ENCODE measurements around the gene GDPD5. TPM values are rescaled to one million over a fixed set of nuclear protein-coding genes. Genes with fewer than 3 reads are reported as not detected.

The GDPD5 gene
- total and polyA plus RNA-seq, 9 of the 15 experiments (the other 6 are each of a cell fraction or from before 2014, with no cell fraction given) = 0.32 to 27.3 (median 8.0) TPM

DNA sequence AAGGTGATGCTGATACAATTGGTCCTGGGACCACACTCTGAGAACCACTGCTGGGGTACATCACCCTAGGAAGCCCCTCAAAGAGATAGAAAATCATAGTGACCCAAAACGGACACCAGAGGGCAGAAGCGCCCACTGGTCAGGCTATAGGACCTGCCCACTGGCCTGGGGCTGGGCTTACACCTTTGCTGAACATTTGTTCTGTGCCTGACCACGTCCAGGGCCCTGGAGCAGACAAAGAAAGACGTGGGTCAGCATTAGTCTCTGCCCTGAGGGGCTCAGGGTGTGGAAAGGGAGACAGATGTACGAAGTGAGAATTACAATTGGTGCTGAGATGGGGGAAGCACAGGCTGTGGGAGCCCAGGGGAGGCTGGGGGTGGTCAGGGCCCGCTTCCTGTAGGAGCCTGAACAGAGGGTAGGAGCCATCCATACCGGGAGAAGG, 21.9 kb upstream of the GDPD5 start (continued):
- TF ChIP-seq ETV6 (IDR thresholded peaks at IDR 0.05; ENCODE audit: borderline replicate concordance in 1 of 2, low read depth in 2 of 2, low read length in 1 of 2) (no peak), ETV6 (CRISPR knock-in tag; IDR thresholded peaks at IDR 0.05; ENCODE audit: borderline replicate concordance) (no peak), ZBED1 (IDR thresholded peaks at IDR 0.05) (no peak), BHLHE40 (IDR thresholded peaks at IDR 0.05; ENCODE audit: low read length) (no peak), TBP (optimal IDR thresholded peaks at IDR 0.05; ENCODE audit: low read depth, low read length) (no peak), SP2 (IDR thresholded peaks at IDR 0.05; ENCODE audit: extremely low read depth, low read depth, low read length, poor library complexity, severe bottlenecking) (no peak), POLR2B (IDR thresholded peaks at IDR 0.05; ENCODE audit: low read depth, partially characterized antibody) (no peak), PML (IDR thresholded peaks at IDR 0.05; ENCODE audit: low read length) (no peak), ZNF354B (CRISPR knock-in tag; IDR thresholded peaks at IDR 0.05) (no peak), HDAC6 (IDR thresholded peaks at IDR 0.05; ENCODE audit: low read depth, low read length) (no peak), ZNF324 (CRISPR knock-in tag; IDR thresholded peaks at IDR 0.05) (no peak), RBM14 (IDR thresholded peaks at IDR 0.05; ENCODE audit: borderline replicate concordance, insufficient read depth, low read depth, low read length) (no peak), TEAD2 (tag; IDR thresholded peaks at IDR 0.05) (no peak), SP1 (CRISPR knock-in tag; IDR thresholded peaks at IDR 0.05) (no peak)
- TF ChIP-seq, protein P1, sequence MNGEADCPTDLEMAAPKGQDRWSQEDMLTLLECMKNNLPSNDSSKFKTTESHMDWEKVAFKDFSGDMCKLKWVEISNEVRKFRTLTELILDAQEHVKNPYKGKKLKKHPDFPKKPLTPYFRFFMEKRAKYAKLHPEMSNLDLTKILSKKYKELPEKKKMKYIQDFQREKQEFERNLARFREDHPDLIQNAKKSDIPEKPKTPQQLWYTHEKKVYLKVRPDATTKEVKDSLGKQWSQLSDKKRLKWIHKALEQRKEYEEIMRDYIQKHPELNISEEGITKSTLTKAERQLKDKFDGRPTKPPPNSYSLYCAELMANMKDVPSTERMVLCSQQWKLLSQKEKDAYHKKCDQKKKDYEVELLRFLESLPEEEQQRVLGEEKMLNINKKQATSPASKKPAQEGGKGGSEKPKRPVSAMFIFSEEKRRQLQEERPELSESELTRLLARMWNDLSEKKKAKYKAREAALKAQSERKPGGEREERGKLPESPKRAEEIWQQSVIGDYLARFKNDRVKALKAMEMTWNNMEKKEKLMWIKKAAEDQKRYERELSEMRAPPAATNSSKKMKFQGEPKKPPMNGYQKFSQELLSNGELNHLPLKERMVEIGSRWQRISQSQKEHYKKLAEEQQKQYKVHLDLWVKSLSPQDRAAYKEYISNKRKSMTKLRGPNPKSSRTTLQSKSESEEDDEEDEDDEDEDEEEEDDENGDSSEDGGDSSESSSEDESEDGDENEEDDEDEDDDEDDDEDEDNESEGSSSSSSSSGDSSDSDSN (IDR thresholded peaks at IDR 0.05; ENCODE audit: borderline replicate concordance in 1 of 2, low read depth in 2 of 2, low read length in 2 of 2) = no peak
- TF ChIP-seq, protein P2, sequence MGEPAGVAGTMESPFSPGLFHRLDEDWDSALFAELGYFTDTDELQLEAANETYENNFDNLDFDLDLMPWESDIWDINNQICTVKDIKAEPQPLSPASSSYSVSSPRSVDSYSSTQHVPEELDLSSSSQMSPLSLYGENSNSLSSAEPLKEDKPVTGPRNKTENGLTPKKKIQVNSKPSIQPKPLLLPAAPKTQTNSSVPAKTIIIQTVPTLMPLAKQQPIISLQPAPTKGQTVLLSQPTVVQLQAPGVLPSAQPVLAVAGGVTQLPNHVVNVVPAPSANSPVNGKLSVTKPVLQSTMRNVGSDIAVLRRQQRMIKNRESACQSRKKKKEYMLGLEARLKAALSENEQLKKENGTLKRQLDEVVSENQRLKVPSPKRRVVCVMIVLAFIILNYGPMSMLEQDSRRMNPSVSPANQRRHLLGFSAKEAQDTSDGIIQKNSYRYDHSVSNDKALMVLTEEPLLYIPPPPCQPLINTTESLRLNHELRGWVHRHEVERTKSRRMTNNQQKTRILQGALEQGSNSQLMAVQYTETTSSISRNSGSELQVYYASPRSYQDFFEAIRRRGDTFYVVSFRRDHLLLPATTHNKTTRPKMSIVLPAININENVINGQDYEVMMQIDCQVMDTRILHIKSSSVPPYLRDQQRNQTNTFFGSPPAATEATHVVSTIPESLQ (CRISPR knock-in tag; IDR thresholded peaks at IDR 0.05) = no peak
- TF ChIP-seq, protein P3, sequence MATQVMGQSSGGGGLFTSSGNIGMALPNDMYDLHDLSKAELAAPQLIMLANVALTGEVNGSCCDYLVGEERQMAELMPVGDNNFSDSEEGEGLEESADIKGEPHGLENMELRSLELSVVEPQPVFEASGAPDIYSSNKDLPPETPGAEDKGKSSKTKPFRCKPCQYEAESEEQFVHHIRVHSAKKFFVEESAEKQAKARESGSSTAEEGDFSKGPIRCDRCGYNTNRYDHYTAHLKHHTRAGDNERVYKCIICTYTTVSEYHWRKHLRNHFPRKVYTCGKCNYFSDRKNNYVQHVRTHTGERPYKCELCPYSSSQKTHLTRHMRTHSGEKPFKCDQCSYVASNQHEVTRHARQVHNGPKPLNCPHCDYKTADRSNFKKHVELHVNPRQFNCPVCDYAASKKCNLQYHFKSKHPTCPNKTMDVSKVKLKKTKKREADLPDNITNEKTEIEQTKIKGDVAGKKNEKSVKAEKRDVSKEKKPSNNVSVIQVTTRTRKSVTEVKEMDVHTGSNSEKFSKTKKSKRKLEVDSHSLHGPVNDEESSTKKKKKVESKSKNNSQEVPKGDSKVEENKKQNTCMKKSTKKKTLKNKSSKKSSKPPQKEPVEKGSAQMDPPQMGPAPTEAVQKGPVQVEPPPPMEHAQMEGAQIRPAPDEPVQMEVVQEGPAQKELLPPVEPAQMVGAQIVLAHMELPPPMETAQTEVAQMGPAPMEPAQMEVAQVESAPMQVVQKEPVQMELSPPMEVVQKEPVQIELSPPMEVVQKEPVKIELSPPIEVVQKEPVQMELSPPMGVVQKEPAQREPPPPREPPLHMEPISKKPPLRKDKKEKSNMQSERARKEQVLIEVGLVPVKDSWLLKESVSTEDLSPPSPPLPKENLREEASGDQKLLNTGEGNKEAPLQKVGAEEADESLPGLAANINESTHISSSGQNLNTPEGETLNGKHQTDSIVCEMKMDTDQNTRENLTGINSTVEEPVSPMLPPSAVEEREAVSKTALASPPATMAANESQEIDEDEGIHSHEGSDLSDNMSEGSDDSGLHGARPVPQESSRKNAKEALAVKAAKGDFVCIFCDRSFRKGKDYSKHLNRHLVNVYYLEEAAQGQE (IDR thresholded peaks at IDR 0.05; ENCODE audit: borderline replicate concordance) = peak; percentile 94
- TF ChIP-seq, protein P3 (CRISPR knock-in tag; IDR thresholded peaks at IDR 0.05; ENCODE audit: low read depth) = no peak
